ENCODE measurements around the gene BBS1.

The BBS1 gene

DNA sequence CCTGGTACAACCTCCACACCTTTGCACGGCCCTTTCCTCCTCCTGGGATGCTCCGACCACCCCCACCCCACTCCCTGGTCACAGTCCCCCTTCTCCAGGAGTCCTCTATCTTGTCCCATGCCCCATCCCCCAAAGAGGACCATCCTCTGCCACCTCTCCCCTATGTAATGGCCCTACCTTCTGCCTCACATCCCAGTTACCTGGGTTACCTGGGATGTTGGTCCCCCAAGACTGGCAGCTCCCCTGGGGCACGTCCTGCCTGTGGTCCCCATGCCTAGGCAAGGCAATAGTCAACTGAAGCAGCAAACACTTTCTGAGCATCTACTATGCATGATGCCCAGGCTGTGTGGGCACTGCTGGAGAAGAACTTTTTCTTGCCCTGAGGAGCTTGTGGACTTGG lies 45.0 kb downstream of the BBS1 start:
- no peak for DNase-seq

DNA sequence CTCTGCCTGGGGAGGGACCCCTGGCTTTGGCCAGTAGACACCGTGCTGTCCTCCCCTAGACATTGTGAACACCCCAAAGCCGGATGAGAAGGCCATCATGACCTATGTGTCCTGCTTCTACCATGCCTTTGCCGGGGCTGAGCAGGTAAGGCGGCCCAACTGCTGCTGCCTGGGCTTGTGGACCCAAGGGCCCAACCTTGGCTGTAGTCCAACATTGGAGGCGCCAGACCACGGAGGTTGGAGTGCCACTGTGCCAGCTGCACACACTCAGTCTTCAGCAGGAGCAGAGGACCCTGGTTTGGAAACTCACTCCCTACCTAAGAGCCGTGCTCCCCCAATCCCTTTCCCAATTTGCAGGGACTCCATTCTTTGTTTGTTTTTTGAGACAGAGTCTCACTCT lies 45.7 kb downstream of the BBS1 start:
- no peak for DNase-seq

DNA sequence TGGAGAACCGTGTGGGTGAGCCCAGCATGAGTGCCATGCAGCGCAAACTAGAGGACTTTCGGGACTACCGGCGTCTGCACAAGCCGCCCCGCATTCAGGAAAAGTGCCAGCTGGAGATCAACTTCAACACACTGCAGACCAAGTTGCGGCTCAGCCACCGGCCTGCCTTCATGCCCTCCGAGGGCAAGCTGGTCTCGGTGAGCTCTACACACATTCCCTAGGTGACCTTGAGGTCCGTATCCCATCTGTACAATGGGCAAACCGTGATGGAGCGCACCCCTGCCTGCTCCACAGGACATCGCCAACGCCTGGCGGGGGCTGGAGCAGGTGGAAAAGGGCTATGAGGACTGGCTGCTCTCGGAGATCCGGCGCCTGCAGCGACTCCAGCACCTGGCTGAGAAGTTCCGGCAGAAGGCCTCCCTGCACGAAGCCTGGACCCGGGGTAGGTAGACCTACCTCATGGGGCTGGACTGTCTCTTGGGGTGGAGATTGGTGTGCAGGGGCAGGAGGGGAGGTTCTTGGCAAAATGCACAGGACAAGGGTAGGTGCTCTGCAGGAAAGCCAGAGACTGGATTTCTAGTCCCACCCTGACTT lies 47.4 kb downstream of the BBS1 start:
- DNase-seq: no peak

DNA sequence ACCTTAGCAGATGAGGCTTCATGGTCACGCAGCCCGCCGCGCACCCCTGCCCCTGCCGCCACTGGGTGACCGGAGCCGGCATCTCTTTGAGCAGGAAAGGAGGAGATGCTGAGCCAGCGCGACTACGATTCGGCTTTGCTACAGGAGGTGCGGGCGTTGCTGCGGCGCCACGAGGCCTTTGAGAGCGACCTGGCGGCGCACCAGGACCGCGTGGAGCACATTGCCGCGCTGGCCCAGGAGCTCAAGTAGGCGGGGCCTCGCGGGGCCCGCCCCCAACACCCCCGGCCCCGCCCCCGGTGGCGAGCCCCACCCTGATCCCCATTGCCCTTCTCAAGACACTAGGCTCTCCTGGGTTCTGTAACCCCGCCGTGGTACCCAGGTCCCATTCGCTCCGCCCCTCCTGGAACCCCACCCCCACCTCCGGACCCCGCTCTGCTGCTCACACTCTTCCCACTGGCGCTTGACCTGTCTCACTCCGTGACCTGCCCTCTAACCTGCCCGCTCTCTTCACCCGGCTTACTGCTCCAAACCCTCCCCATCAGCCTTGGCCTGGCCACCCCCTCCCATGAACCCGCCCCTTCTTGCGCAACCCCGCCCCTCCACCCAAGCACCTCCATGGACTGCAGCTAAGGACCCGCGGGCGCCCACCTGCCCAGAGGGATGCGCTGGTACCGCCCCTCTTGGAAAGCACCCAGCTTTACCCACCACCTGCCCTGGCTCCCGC lies 48.9 kb downstream of the BBS1 start:
- no peak for DNase-seq

DNA sequence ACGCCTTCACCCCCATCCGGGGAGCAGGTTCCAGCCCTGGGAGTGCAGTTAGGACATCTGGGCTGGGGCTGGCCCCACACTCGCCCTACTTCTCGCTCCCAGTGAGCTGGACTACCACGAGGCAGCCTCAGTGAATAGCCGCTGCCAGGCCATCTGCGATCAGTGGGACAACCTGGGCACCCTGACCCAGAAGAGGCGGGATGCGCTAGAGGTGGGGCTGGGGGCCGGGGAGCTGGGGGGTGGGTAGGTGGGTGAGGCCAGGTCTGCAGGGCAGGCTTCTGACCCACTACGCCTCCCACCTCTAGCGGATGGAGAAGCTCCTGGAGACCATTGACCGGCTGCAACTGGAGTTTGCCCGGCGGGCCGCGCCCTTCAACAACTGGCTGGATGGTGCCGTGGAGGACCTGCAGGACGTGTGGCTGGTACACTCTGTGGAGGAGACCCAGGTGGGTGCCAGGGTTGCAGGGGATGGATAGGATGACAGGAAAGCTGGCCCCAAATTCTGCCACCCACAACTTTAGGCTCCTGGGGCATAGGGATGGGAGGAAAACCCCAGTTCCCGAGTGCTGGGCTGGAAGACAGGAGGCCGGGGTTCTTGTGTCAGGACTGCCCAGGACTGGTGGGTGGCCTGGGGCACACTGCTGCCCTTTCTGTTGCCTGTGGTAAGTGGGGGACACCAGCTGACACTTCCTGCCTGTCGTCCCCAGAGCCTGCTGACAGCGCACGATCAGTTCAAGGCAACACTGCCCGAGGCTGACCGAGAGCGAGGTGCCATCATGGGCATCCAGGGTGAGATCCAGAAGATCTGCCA lies 49.6 kb downstream of the BBS1 start:
- no peak for DNase-seq

DNA sequence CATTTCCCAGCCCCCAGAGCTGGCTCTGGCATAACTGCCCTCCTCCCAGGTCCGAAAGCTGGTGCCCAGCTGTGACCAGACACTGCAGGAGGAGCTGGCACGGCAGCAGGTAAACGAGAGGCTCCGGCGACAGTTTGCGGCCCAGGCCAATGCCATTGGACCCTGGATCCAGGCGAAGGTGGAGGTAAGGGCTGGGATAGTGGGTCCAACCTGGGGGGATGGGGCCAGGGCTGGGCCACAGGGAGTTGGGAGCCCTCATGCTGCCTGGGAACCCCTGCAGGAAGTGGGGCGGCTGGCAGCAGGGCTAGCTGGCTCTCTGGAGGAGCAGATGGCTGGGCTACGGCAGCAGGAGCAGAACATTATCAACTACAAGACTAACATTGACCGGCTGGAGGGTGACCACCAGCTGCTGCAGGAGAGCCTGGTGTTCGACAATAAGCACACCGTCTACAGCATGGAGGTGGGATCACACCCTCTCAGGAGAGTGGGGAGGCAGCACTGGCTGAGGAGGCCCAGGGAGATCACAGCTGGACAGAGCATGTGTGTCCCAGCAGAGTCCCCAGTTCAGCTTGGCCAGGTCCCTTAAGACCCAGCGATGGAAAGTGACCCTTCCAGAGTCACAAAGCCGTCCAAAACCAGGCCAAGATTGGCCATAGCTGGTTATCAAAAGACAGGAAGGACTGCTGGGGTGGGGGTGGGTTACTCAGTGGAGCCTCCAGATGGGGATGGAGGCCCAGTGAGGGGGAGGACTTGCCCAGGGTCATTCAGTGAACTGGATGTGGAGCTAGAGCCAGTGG lies 50.9 kb downstream of the BBS1 start:
- no peak for DNase-seq

DNA sequence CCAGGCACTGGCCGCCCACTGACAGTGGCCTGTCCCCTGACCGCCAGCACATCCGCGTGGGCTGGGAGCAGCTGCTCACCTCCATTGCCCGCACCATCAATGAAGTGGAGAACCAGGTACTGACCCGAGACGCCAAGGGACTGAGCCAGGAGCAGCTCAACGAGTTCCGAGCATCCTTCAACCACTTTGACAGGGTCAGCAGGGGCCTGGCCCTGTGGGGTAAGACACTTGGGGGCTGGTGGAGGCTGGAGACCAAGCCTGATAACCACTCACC lies 51.5 kb downstream of the BBS1 start:
- DNase-seq: no peak

DNA sequence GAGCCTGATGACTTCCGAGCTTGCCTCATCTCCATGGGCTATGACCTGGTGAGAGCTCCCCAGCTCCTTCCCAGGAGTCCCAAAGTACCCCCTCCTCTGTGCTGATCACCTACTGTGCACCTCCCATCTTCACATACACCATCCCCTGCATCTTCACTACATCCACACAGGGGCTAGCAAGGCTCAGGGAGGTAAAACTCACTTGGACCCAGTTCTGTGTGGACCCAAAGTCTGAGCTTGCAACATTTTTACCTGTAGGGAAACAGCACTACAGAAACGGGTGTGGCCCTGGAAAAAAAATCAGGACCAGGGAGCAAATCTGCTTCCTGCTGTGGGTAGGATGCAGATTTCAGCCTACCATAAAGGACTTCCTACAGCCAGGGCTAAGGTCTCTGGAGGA lies 51.8 kb downstream of the BBS1 start:
- DNase-seq: no peak

DNA sequence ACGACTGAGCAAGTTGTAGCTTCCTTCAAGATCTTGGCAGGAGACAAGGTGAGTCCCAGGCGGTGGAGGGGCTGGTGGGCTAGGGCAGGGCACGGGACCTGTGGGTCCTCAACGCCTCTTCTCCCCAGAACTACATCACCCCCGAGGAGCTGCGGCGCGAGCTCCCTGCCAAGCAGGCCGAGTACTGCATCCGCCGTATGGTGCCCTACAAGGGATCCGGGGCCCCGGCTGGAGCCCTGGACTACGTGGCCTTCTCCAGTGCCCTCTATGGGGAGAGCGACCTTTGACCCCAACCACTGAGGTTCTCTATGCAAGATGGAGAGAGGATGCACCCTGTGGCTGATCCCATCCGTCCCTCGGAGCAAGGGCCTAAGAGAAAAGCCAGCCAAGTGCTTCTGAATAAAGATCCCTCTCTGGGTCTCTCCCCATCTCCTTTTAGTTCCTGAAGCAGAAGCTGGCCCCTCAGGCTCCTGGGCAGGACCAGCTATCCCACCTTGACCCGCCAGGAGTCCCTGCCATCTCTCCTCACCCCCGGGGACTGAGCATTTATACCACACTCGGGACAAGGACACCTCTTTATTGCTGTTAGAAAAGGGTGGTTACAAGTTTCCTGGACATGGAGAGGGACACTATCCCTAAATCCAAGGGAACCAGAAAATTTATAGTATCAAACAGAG lies 52.6 kb downstream of the BBS1 start:
- no peak for DNase-seq

DNA sequence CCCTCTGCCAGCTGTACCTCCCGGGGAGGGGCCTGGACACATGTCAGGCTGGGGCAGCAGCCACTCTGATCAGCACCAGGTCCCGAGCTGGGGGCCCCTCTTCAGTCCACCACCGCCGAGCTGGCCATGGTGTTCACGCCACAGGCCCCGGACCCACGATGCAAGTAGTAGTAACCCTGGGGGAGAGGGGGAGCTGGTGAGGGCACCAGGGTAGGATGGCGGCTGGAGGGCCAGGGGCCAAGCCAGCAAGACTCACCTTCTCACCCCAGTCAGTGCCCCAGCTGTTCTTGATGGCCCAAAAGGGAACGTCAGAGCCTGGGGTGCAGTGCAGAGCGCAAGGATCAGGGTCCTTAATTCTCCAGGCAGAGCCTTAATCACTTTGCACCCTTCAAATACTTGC lies 53.4 kb downstream of the BBS1 start:
- DNase-seq: no peak

DNA sequence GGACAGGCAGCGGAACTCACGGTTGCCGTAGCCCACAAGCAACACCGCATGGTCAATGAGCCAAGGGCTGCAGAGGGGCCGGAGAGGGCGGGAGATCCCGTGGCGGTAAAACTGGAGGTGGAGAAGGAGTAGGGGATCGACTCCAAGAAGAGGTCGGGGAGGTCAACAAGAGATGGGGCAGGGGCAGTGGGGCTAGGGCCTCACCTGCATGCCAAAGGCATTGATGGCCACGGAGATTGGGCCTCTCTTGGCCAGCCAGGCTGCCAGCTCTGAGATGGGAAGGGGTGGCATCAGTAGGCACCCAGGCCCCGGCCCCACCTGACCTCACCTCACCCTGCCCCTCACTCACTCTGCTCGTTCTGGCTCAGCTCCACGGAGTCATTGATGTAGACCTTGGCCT lies 54.1 kb downstream of the BBS1 start:
- DNase-seq: no peak

DNA sequence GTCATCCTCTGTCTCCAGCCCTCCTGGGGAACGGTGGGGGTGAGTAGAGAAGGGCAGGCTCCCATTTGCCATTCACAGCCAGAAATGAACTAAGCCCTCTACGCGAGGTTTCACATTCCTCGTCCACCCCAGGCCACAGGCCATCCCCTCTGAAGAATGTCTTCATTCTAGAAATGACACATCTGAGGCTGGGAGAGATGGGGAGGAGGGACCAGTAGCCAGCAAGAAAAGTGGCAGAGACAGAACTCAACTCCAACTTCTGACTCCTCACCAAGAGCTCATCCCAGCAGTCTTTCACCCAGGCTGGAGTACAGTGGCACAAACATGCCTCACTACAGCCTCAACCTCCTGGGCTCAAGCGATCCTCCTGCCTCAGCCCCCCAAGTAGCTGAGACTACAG lies 54.5 kb downstream of the BBS1 start:
- no peak for DNase-seq

DNA sequence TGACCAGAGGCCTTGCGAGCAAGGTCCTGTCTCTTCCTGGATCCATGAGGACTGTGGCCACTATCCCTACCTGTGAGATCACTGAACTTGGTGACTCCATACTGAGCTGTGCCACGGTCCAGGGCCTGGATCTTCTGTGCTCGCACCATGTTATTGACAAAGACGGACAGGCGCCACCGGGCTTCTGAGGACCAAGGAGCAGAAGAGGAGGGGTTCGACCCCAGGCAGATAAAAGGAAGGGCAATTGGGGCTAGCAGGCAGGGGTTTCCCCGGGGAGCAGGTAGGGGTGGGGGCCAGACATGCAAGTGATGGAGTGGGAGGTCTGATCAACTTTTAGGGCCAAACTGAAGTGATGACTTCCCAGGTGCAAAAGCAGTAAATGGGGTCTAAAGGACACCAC lies 55.8 kb downstream of the BBS1 start:
- no peak for DNase-seq

DNA sequence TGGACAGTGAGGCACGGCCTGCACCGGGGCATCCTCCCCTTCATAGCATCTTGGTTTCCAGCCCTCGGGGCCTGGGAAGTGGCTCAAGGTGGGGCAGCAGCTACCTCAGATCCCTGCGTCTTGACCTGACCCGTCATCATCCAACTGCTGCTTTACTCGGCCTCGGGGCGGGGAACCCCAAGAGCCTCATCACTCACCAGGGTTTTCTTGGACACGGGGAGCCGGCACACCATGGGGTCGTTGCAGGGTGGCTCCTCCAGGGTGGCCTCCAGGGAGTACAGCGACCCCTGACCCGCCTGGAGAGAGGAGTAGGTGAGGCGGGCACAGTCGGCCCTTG lies 57.3 kb downstream of the BBS1 start:
- DNase-seq: no peak

DNA sequence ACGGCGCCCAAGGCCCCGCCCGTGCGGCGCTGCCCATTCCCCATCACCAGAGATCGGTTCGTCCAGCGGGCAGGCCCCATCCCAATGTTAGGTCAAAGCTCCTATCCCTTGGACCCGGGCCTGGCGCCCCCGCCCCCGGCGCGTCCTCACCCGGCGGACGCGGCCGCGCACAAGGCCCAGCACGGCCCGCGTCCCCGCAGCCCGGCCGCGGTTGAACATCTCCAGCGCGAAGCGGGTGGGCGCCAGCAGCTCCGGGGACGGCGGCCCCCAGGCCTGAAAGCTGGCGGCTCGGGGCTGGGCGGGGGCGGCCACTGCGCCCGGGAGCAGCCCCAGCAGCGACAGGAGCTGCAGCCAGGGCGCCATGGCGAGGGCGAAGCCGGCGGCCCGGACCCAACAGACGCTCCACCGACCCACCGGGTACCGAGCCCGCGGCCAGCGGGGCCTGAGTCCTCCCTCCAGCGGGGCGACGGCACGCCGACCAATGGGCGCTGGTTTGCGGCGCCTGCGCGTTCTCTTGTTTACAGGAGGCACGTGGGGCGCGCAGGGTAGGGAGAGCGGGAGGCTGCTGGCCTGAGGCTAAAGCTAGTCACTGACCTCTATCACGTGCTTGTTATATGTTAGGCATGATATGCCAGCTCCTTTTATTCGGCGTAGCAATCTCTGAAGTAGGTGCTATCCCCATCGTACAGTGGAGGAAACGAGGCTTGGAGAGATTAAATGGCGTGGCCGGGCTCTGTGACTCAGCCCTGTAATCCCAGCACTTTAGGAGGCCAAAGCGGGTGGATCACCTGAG lies 57.9 kb downstream of the BBS1 start, which contains the start of gene CTSF:
TSS of gene CTSF (minus strand) at position 483 of the 793 bp plus-strand sequence. CDS start at position 363, 120 bp downstream.
- peak; percentile 71 for DNase-seq

DNA sequence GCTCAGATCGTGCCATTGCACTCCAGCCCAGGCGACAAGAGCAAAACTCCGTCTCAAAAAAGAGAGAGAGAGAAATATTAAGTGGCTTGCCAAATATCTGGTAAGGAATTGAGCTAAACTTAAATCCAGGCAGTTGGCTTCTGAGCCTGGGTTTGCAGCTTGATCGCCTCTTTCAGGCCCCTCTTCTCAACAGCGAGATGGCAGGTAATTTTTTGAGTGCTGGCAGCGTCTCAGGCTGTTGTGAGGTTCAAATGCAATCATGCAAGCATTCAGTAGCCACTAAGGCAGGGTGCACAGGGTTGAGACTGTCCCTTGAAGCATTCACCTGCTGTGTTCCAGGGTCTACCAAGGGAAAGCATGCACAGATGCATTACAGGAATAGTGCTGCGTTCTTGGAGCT lies 58.6 kb downstream of the BBS1 start:
- no peak for DNase-seq

DNA sequence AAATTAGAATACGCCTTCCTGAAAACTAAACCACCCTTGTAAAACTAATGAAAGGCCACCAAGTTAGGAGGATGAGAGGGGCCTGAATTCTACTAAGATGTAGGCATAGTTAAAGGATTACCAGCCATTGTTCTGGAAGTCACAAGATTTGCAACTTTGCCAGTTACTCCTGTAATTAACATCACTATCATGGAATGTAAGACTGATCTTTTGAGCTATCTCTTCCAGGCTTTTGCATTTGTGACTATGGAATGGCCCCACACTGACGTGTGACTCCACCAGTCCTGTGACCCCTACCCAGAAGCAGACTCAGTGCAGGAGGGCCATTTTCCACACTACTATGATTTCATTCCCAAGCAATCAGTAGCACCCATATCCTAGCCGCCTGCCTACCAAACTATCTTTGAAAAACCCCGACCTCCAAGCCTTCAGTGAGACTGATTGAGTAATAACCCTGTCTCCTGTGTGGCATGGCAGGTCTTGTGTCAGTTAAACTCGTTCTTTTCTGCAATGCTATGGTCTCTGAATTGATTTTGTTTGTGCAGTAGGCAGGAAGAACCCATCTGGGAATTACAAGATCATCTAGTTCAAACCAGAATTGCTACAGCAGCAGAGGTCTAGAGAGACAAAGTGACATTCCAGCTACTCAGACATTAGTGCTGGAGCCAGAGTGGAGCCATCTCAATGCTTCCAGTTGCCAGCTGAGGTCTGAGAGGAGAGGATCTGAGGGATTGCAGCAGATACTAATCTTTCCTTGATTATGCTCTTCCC lies 59.8 kb downstream of the BBS1 start:
- DNase-seq: no peak

DNA sequence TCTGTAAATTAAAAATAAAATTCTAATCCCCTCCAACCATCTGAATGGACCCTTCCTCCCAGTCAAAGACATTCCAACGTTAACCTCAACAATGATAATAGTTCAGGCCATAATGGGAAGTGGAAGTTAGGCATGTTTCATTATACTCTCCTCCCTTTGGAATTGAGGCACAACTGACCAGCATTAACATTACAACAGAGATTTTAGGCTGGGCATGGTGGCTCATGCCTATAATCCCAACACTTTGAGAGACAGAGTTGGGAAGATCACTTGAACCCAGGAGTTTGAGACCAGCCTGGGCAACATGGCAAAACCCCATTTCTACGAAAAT lies 60.4 kb downstream of the BBS1 start:
- no peak for DNase-seq

DNA sequence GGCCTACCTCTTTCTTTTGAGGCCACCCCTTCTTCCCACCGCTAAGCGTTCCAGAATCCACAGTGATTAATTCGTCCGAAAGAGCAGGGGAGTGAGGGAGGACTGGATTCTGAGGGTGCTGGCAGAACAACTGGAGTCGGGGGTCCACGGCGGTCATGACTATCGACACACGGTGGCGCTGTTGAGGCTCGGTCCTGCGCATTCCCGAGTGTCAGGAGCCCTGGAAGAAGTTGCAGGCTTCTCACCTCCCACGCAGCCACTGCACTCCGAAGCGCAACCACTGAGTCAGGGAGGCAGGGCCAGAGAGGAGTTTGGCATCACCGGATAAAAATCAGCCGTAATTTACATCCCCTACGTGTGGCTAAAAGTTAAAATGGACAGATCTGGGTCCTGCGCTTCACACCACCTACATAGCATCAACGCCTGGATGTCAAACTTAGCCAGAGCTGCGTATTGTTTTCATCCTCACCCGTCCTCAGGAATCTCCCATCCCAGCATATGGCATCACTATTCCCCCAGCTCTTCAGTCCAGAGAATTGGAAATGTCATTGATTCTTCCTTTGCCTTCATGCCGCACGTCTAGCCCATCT lies 68.7 kb downstream of the BBS1 start:
- DNase-seq: peak; percentile 55

DNA sequence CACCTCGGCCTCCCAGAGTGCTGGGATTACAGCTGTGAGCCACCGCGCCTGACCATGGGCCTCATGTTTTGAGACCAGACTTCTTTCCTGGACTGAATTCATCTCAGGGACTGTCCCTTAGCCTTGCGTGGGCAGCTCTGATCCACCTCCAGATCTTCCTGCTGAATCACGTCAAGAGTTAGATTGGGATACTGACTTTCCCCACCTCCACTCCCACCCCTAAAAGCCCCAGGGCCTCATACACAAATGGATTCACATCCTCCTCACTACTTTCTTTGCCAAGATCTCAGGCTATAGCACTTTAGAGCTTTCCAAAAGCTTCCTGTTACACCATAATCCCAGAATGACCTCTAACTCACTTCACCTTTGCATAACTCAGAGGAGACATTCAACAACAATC lies 70.4 kb downstream of the BBS1 start:
- no peak for DNase-seq

DNA sequence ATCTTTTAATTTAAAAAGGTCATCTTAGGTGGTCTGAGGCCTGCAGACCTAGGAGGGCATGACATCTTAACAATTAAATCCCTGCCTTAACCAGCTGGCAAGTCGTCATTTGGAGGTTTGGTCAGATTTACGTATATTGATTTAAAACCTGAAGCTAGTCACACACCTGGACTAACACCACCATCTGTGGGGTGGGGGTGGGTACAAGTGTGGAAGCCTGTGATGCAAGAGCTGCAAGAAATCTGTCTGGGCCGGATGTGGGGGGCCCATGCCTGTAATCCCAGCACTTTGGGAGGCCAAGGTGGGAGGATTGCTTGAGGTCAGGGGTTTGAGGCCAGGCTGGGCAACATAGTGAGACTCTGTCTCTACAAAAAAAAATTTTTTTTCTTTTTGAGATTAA lies 70.8 kb downstream of the BBS1 start:
- no peak for DNase-seq

All from COR-L47 (cell line).